Peyer's patch (tissue), 4 donors: ENCODE data around the gene FAM47E. TPM values are rescaled to one million over a fixed set of nuclear protein-coding genes. Genes with fewer than 3 reads are reported as not detected.

Source experiments
- DNase-seq, 3 donors: peaks; one replicate each; pipeline ENCODE4 v3.0.0-alpha.2; 2017 to 2019
- H3K27ac ChIP-seq, 4 donors: fragments of 200-600 bp; sonication (generic); one replicate each; pipeline ENCODE4 v1.5.1; 2016 to 2019
- H3K27me3 ChIP-seq, 2 donors: fragments of 200-600 bp; sonication (generic); one replicate each; pipeline ENCODE4 v1.5.1; 2019
- H3K36me3 ChIP-seq, 3 donors: fragments of 200-600 bp; sonication (generic); one replicate each; pipeline ENCODE4 v1.5.1; 2016 to 2019
- H3K4me1 ChIP-seq, 4 donors: fragments of 200-600 bp; sonication (generic); one replicate each; pipeline ENCODE4 v1.5.1; 2016 to 2019
- H3K4me3 ChIP-seq, 4 donors: fragments of 200-600 bp; sonication (generic); 1 replicate in 3 of 4; 2 replicates in 1 of 4; pipeline ENCODE4 v1.5.1; 2016 to 2019; ENCODE audit warnings: mild to moderate bottlenecking in 1 of 4
- H3K9me3 ChIP-seq, 4 donors: fragments of 200-600 bp; sonication (generic); one replicate each; pipeline ENCODE4 v1.5.1; 2016 to 2019; ENCODE audit warnings: mild to moderate bottlenecking in 1 of 4
- CTCF ChIP-seq, 6 experiments: fragments of 450-650 bp in 4 of 6; fragments of 200-600 bp in 2 of 6; sonication (generic) in 1 of 6; IDR thresholded peaks; one replicate each; pipeline ENCODE4 v1.5.1; 2017 to 2019; ENCODE audit warnings: antibody characterized with exemption in 6 of 6, mild to moderate bottlenecking in 3 of 6, moderate library complexity in 1 of 6
- POLR2A ChIP-seq, 2 donors: fragments of 450-650 bp; IDR thresholded peaks; one replicate each; pipeline ENCODE4 v1.5.1; 2017; ENCODE audit warnings: antibody characterized with exemption in 2 of 2, mild to moderate bottlenecking in 2 of 2, moderate library complexity in 2 of 2
- total RNA-seq, 4 donors: library from RNA; depleted of rRNA; stranded (reverse); fragments of >200 nt; gene quantifications; one replicate each; pipeline ENCODE4 v1.1.0, GENCODE V29; 2016

Gene FAM47E
- total RNA-seq, 4 donors from 2014 or later: 0.83 to 13.9 (median 7.6) TPM

GRCh38 chr4:76257824-76258223, 6.3 kb downstream of the FAM47E start:
- no peak for DNase-seq
- Histone ChIP-seq H3K27me3 (no peaks in the 10 kb centered on the region), H3K9me3 (no peaks in the 10 kb centered on the region), H3K4me3 (no peak overlapping the region), H3K36me3 (no peaks in the 10 kb centered on the region), H3K27ac (no peak overlapping the region), H3K4me1 (no peaks in the 10 kb centered on the region)
- TF ChIP-seq CTCF (IDR thresholded peaks at IDR 0.05) (no peak), POLR2A (IDR thresholded peaks at IDR 0.05) (no peak)

- no peak for DNase-seq
- TF ChIP-seq POLR2A (IDR thresholded peaks at IDR 0.05) (no peak), CTCF (IDR thresholded peaks at IDR 0.05) (no peak)
- no peaks in the 10 kb centered on the region for H3K36me3 ChIP-seq
- H3K27ac ChIP-seq: no peak overlapping the region
- H3K27me3 ChIP-seq: no peaks in the 10 kb centered on the region
- no peaks in the 10 kb centered on the region for H3K4me1 ChIP-seq
- H3K9me3 ChIP-seq: no peaks in the 10 kb centered on the region
- no peak overlapping the region for H3K4me3 ChIP-seq
These were observed 9.1 kb downstream of the FAM47E start for GRCh38 chr4:76260571-76260970.

- no peak for TF ChIP-seq POLR2A (IDR thresholded peaks at IDR 0.05)
- TF ChIP-seq CTCF (IDR thresholded peaks at IDR 0.05): no peak
- Histone ChIP-seq H3K4me3 (no peak overlapping the region), H3K9me3 (no peaks in the 10 kb centered on the region), H3K36me3 (no peaks in the 10 kb centered on the region), H3K27ac (no peak overlapping the region), H3K4me1 (no peaks in the 10 kb centered on the region), H3K27me3 (no peaks in the 10 kb centered on the region)
- no peak for DNase-seq
These were observed 14.2 kb downstream of the FAM47E start for GRCh38 chr4:76265631-76266218.

DNA sequence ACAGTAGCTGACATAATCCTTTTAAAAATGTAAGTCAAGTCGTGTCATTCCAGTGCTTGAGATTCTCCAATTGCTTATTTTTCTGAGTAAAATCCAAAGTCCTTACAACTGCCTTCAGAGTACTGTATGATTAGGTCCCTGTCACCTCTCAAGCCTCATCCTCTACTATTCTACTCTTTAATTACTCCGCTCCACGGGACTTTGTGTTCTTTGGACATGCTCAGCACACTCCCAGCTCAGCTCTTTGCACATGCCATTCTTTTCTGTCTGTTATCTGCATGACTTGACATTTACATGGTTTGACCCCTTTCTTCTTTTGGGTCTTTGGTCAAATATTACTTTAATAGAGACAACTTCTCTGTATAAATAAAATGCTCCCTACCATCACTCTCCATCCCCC, 15.1 kb downstream of the FAM47E start:
- Histone ChIP-seq H3K27me3 (no peaks in the 10 kb centered on the region), H3K9me3 (no peaks in the 10 kb centered on the region), H3K36me3 (no peaks in the 10 kb centered on the region), H3K27ac (no peak overlapping the region), H3K4me1 (no peaks in the 10 kb centered on the region), H3K4me3 (no peak overlapping the region)
- DNase-seq: no peak
- TF ChIP-seq CTCF (IDR thresholded peaks at IDR 0.05) (no peak), POLR2A (IDR thresholded peaks at IDR 0.05) (no peak)

DNA sequence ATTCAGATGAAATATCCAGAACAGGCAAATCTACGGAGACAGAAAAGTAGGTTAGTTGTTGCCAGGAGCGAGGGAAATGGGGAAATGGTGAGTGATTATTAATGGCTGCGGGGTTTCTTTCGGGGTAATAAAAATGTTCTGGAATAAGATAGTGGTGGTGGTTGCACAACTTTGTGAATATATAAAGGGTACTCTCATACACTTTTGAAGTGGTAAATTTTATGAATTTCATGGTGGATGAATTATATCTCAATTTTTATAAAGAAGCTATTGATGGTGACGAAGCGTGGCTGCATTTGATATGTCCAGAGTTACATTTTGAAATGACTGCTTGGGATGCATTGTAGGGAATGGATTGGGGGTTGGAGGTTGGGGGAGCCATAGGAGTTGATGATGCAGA, 16.3 kb downstream of the FAM47E start:
- Histone ChIP-seq H3K4me3 (no peak overlapping the region), H3K9me3 (no peaks in the 10 kb centered on the region), H3K36me3 (no peaks in the 10 kb centered on the region), H3K27me3 (no peaks in the 10 kb centered on the region), H3K4me1 (no peaks in the 10 kb centered on the region), H3K27ac (no peak overlapping the region)
- DNase-seq: no peak
- TF ChIP-seq POLR2A (IDR thresholded peaks at IDR 0.05): no peak
- no peak for TF ChIP-seq CTCF (IDR thresholded peaks at IDR 0.05)
